Measurements from ENCODE around the gene GNAS-AS1. TPM values are rescaled to one million over a fixed set of nuclear protein-coding genes. Genes with fewer than 3 reads are reported as not detected.

GNAS-AS1 gene
- total RNA-seq, 1 experiment from 2014 or later = 6.8 TPM

- Histone ChIP-seq H4K20me1 (ENCODE audit: insufficient read depth) (no peaks in the 10 kb centered on the region), H3K4me1 (replicated peaks; ENCODE audit: insufficient read depth) (no peaks in the 10 kb centered on the region), H3K9me2 (ENCODE audit: insufficient read depth) (no peaks in the 10 kb centered on the region), H3K4me3 (no peak overlapping the region), H3K27ac (no peak overlapping the region), H3K27me3 (ENCODE audit: insufficient read depth, low read depth) (peaks cover 40% of the 10 kb centered on the region), H3K79me2 (ENCODE audit: low read depth) (peaks cover 11% of the 10 kb centered on the region), H3K4me2 (no peak overlapping the region), H3K9me3 (ENCODE audit: insufficient read depth, low read depth) (no peaks in the 10 kb centered on the region), H3K36me3 (ENCODE audit: low read depth) (no peaks in the 10 kb centered on the region), H3F3A (ENCODE audit: insufficient read depth, low read depth) (no peaks in the 10 kb centered on the region), H2AFZ (no peak overlapping the region)
- TF ChIP-seq EZH2 (IDR thresholded peaks at IDR 0.05; ENCODE audit: low read depth) = no peak
- TF ChIP-seq, protein P1, sequence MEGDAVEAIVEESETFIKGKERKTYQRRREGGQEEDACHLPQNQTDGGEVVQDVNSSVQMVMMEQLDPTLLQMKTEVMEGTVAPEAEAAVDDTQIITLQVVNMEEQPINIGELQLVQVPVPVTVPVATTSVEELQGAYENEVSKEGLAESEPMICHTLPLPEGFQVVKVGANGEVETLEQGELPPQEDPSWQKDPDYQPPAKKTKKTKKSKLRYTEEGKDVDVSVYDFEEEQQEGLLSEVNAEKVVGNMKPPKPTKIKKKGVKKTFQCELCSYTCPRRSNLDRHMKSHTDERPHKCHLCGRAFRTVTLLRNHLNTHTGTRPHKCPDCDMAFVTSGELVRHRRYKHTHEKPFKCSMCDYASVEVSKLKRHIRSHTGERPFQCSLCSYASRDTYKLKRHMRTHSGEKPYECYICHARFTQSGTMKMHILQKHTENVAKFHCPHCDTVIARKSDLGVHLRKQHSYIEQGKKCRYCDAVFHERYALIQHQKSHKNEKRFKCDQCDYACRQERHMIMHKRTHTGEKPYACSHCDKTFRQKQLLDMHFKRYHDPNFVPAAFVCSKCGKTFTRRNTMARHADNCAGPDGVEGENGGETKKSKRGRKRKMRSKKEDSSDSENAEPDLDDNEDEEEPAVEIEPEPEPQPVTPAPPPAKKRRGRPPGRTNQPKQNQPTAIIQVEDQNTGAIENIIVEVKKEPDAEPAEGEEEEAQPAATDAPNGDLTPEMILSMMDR (conservative IDR thresholded peaks at IDR 0.05) = no peak
- no peak for DNase-seq
- intact Hi-C loops (cut with micrococcal nuclease; ENCODE audit: unreplicated experiment) = no loop called here
- BruUV-seq (replicated peaks) = no TSS peak
- ChIA-PET POLR2A (ENCODE audit: unreplicated experiment) (no interaction called here), CTCF (no interaction called here)
Measured at GRCh38 chr20:58845706-58846105, 5.0 kb downstream of the GNAS-AS1 start.

- Histone ChIP-seq H3K4me2 (no peak overlapping the region), H3K9me2 (ENCODE audit: insufficient read depth) (no peaks in the 10 kb centered on the region), H3F3A (ENCODE audit: insufficient read depth, low read depth) (no peaks in the 10 kb centered on the region), H3K9me3 (ENCODE audit: insufficient read depth, low read depth) (no peaks in the 10 kb centered on the region), H3K79me2 (ENCODE audit: low read depth) (no peaks in the 10 kb centered on the region; the same call in 1 of the 2 replicates), H2AFZ (no peak overlapping the region), H3K4me3 (no peak overlapping the region), H3K36me3 (ENCODE audit: low read depth) (no peaks in the 10 kb centered on the region), H4K20me1 (ENCODE audit: insufficient read depth) (no peaks in the 10 kb centered on the region), H3K27me3 (ENCODE audit: insufficient read depth, low read depth) (peaks cover 39% of the 10 kb centered on the region), H3K27ac (no peak overlapping the region), H3K4me1 (replicated peaks; ENCODE audit: insufficient read depth) (no peaks in the 10 kb centered on the region)
- TF ChIP-seq, protein P1 (conservative IDR thresholded peaks at IDR 0.05) = no peak
- TF ChIP-seq EZH2 (IDR thresholded peaks at IDR 0.05; ENCODE audit: low read depth) = no peak
- intact Hi-C loops (cut with micrococcal nuclease; ENCODE audit: unreplicated experiment) = no loop called here
- CTCF ChIA-PET = interaction anchor here (0.5 kb wide), 1 partner anchor 162 kb away, joined by 5 read pairs; no protein-coding TSS in a partner anchor
- no peak for DNase-seq
- POLR2A ChIA-PET (ENCODE audit: unreplicated experiment) = no interaction called here
- BruUV-seq (replicated peaks) = no TSS peak
Measured at GRCh38 chr20:58843128-58843556, 7.6 kb downstream of the GNAS-AS1 start.

- H3K4me1 ChIP-seq (replicated peaks; ENCODE audit: insufficient read depth) = no peaks in the 10 kb centered on the region
- intact Hi-C loops (cut with micrococcal nuclease; ENCODE audit: unreplicated experiment) = no loop called here
- H3K27me3 ChIP-seq (ENCODE audit: insufficient read depth, low read depth) = peaks cover 34% of the 10 kb centered on the region
- no peak overlapping the region for H3K4me3 ChIP-seq
- CTCF ChIA-PET = no interaction called here
- no peak overlapping the region for H2AFZ ChIP-seq
- BruUV-seq (replicated peaks) = no TSS peak
- H3K9me2 ChIP-seq (ENCODE audit: insufficient read depth) = no peaks in the 10 kb centered on the region
- H3K27ac ChIP-seq = no peak overlapping the region
- H3F3A ChIP-seq (ENCODE audit: insufficient read depth, low read depth) = no peaks in the 10 kb centered on the region
- no peaks in the 10 kb centered on the region for H4K20me1 ChIP-seq (ENCODE audit: insufficient read depth)
- no peaks in the 10 kb centered on the region for H3K9me3 ChIP-seq (ENCODE audit: insufficient read depth, low read depth)
- DNase-seq = no peak
- POLR2A ChIA-PET (ENCODE audit: unreplicated experiment) = no interaction called here
- TF ChIP-seq EZH2 (IDR thresholded peaks at IDR 0.05; ENCODE audit: low read depth) = no peak
- TF ChIP-seq, protein P1 (conservative IDR thresholded peaks at IDR 0.05) = no peak
- H3K36me3 ChIP-seq (ENCODE audit: low read depth) = no peaks in the 10 kb centered on the region
- no peaks in the 10 kb centered on the region for H3K79me2 ChIP-seq (ENCODE audit: low read depth)
- no peak overlapping the region for H3K4me2 ChIP-seq
Measured at GRCh38 chr20:58842276-58842675, 8.4 kb downstream of the GNAS-AS1 start.
